ENCODE results near the gene TAF1B. TPM values are rescaled to one million over a fixed set of nuclear protein-coding genes. Genes with fewer than 3 reads are reported as not detected.

TAF1B gene
- total and polyA plus RNA-seq, 2 donors (not counting 1 experiment from before 2014, with no cell fraction given) = 19.5 to 32.9 TPM

- DNase-seq (ENCODE audit: low read depth in 2 of 2) = no peak
- peaks cover 2% of the 10 kb centered on the region for H3K4me1 ChIP-seq (ENCODE audit: control insufficient read depth, extremely low read depth, insufficient read depth, low read length)
- no peak overlapping the region for H3K4me2 ChIP-seq (ENCODE audit: extremely low read depth, insufficient read depth, low read length)
- H4K20me1 ChIP-seq (ENCODE audit: control insufficient read depth, extremely low read depth, insufficient read depth, low read length) = no peaks in the 10 kb centered on the region
- H3K36me3 ChIP-seq (ENCODE audit: control insufficient read depth, insufficient read depth, low read length) = peaks cover 2% of the 10 kb centered on the region
- H3K9ac ChIP-seq (ENCODE audit: insufficient read depth, low read length) = no peak overlapping the region
- H3K27ac ChIP-seq (ENCODE audit: insufficient read depth, low read length) = no peak overlapping the region
- no peak overlapping the region for H2AFZ ChIP-seq (ENCODE audit: low read length)
- TF ChIP-seq EZH2 (IDR thresholded peaks at IDR 0.05; ENCODE audit: low read length, missing control alignments) (no peak), CTCF (conservative IDR thresholded peaks at IDR 0.05 in 1 of 2, IDR thresholded peaks at IDR 0.05 in 1 of 2; ENCODE audit: low read depth in 1 of 2, low read length in 2 of 2) (no peak)
- H3K9me3 ChIP-seq (ENCODE audit: control insufficient read depth, insufficient read depth, low read depth, low read length) = no peaks in the 10 kb centered on the region
- no peaks in the 10 kb centered on the region for H3K79me2 ChIP-seq (ENCODE audit: control insufficient read depth, insufficient read depth, low read length)
- H3K27me3 ChIP-seq (ENCODE audit: control insufficient read depth, insufficient read depth, low read length) = no peaks in the 10 kb centered on the region
- H3K4me3 ChIP-seq (replicated peaks in 1 of 4; ENCODE audit: control extremely low read depth in 1 of 4, insufficient read depth in 1 of 4, low read depth in 3 of 4, low read length in 4 of 4) = no peak overlapping the region
These were observed 94.0 kb downstream of the TAF1B start for GRCh38 chr2:9937258-9937657.

GRCh38 chr2:9937968-9938367, 94.7 kb downstream of the TAF1B start:
- Histone ChIP-seq H3K27me3 (ENCODE audit: control insufficient read depth, insufficient read depth, low read length) (no peaks in the 10 kb centered on the region), H3K9ac (ENCODE audit: insufficient read depth, low read length) (no peak overlapping the region), H3K9me3 (ENCODE audit: control insufficient read depth, insufficient read depth, low read depth, low read length) (no peaks in the 10 kb centered on the region), H3K27ac (ENCODE audit: insufficient read depth, low read length) (no peak overlapping the region), H3K4me1 (ENCODE audit: control insufficient read depth, extremely low read depth, insufficient read depth, low read length) (peaks cover 2% of the 10 kb centered on the region), H2AFZ (ENCODE audit: low read length) (no peak overlapping the region), H3K4me3 (replicated peaks in 1 of 4; ENCODE audit: control extremely low read depth in 1 of 4, insufficient read depth in 1 of 4, low read depth in 3 of 4, low read length in 4 of 4) (no peak overlapping the region), H4K20me1 (ENCODE audit: control insufficient read depth, extremely low read depth, insufficient read depth, low read length) (no peaks in the 10 kb centered on the region), H3K4me2 (ENCODE audit: extremely low read depth, insufficient read depth, low read length) (no peak overlapping the region), H3K79me2 (ENCODE audit: control insufficient read depth, insufficient read depth, low read length) (no peaks in the 10 kb centered on the region), H3K36me3 (ENCODE audit: control insufficient read depth, insufficient read depth, low read length) (peaks cover 2% of the 10 kb centered on the region)
- no peak for TF ChIP-seq CTCF (conservative IDR thresholded peaks at IDR 0.05 in 1 of 2, IDR thresholded peaks at IDR 0.05 in 1 of 2; ENCODE audit: low read depth in 1 of 2, low read length in 2 of 2)
- TF ChIP-seq EZH2 (IDR thresholded peaks at IDR 0.05; ENCODE audit: low read length, missing control alignments) = no peak
- DNase-seq (ENCODE audit: low read depth in 2 of 2) = no peak

- Histone ChIP-seq H3K27me3 (ENCODE audit: control insufficient read depth, insufficient read depth, low read length) (peaks cover under 1% of the 10 kb centered on the region), H3K27ac (ENCODE audit: insufficient read depth, low read length) (no peak overlapping the region), H2AFZ (ENCODE audit: low read length) (no peak overlapping the region), H3K4me1 (ENCODE audit: control insufficient read depth, extremely low read depth, insufficient read depth, low read length) (peaks cover 2% of the 10 kb centered on the region), H3K4me3 (replicated peaks in 1 of 4; ENCODE audit: control extremely low read depth in 1 of 4, insufficient read depth in 1 of 4, low read depth in 3 of 4, low read length in 4 of 4) (no peak overlapping the region), H3K79me2 (ENCODE audit: control insufficient read depth, insufficient read depth, low read length) (no peaks in the 10 kb centered on the region), H4K20me1 (ENCODE audit: control insufficient read depth, extremely low read depth, insufficient read depth, low read length) (no peaks in the 10 kb centered on the region), H3K36me3 (ENCODE audit: control insufficient read depth, insufficient read depth, low read length) (peaks cover 2% of the 10 kb centered on the region), H3K9me3 (ENCODE audit: control insufficient read depth, insufficient read depth, low read depth, low read length) (no peaks in the 10 kb centered on the region), H3K9ac (ENCODE audit: insufficient read depth, low read length) (no peak overlapping the region), H3K4me2 (ENCODE audit: extremely low read depth, insufficient read depth, low read length) (no peak overlapping the region)
- no peak for DNase-seq (ENCODE audit: low read depth in 2 of 2)
- TF ChIP-seq CTCF (conservative IDR thresholded peaks at IDR 0.05 in 1 of 2, IDR thresholded peaks at IDR 0.05 in 1 of 2; ENCODE audit: low read depth in 1 of 2, low read length in 2 of 2) (no peak), EZH2 (IDR thresholded peaks at IDR 0.05; ENCODE audit: low read length, missing control alignments) (no peak)
These were observed 96.6 kb downstream of the TAF1B start for GRCh38 chr2:9939587-9940485.
